ENCODE data around the gene PPP1R9A.

PPP1R9A gene

GRCh38 chr7:94912085-94912484, 4.7 kb downstream of the PPP1R9A start:
- no peak for DNase-seq

DNA sequence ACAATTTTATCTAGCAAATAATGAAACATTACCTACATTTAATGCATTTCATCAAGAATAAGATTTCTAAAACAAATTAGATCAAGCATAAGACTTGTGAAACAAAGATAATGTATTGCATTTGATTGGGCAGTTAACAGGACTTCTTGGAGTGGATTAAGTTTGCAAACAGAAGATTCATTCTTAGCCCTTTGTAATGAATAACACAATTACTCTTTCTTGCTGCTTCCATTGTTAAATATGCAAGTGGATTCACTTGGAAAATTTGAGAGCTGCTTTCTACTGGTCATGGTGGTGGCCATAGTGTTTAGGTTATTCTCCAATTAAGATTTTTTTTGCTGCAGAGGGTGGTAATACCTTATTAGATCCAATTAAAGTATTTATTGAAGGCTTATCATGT, 6.0 kb downstream of the PPP1R9A start:
- DNase-seq = no peak

- no peak for DNase-seq
These were observed 14.5 kb downstream of the PPP1R9A start for GRCh38 chr7:94921911-94922310.

- no peak for DNase-seq
These were observed 15.1 kb downstream of the PPP1R9A start for GRCh38 chr7:94922457-94922856.

GRCh38 chr7:94923412-94923811, 16.0 kb downstream of the PPP1R9A start:
- DNase-seq = no peak

DNA sequence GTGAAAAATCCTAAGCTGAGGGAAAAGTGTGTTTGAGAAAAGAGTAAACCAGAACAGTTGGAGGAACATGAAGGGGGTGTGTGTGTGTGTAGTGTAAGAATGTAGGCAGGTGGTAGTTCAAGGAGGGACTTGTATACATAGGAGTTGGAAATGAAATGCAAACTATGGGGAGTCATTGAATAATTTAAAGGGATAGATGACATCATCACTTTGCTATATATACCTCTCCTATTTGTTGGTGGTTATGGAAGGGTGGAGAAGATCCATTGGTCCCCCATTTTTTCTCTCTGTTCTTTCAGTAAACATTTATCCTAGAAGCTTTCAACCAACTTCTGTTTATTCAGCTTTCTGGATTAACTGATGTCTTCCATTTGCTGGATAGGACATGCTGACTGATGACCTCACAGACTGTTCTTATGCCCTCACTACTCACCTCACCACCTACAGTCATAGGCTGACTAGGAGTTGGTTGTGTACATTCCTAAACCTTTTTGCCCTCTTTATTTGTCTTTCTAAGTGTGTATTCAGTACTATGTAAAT, 20.8 kb downstream of the PPP1R9A start:
- DNase-seq = no peak

DNA sequence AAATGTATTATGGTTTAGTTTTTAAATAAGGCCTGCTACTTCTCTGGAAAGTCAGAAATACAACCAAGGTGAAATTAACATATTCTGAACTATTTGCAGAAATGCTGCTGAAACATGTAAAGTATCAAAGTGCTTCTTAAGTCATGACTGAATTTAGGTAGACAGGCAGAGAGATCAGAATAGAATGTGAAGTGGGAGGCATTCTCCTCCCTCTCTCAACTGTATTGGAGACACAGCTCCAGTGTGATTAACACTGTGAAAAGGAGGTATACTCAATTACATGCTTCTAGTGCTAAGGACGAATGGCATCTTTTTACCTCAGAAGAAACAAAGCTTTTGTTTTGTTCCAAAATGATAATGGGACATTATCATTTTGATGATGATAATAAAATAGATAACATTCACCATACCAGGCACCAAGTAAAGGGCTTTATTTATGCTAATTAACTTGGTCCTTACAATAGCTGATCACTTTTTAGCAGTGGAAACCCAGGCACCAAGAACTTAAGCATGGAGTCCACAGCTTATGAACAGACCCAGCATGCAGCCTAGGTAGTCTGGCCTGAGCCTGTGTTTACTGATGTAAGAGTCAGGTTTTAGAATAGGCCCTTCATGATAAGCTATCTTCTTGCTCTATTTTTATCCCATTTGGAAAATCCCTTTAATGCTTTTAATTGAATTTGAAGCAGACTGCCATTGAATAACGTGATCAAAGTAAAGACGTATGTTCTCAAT, 26.0 kb downstream of the PPP1R9A start:
- no peak for DNase-seq

- no peak for DNase-seq
These were observed 32.0 kb downstream of the PPP1R9A start for GRCh38 chr7:94939395-94939794.

- no peak for DNase-seq
These were observed 32.8 kb downstream of the PPP1R9A start for GRCh38 chr7:94940241-94940640.

DNA sequence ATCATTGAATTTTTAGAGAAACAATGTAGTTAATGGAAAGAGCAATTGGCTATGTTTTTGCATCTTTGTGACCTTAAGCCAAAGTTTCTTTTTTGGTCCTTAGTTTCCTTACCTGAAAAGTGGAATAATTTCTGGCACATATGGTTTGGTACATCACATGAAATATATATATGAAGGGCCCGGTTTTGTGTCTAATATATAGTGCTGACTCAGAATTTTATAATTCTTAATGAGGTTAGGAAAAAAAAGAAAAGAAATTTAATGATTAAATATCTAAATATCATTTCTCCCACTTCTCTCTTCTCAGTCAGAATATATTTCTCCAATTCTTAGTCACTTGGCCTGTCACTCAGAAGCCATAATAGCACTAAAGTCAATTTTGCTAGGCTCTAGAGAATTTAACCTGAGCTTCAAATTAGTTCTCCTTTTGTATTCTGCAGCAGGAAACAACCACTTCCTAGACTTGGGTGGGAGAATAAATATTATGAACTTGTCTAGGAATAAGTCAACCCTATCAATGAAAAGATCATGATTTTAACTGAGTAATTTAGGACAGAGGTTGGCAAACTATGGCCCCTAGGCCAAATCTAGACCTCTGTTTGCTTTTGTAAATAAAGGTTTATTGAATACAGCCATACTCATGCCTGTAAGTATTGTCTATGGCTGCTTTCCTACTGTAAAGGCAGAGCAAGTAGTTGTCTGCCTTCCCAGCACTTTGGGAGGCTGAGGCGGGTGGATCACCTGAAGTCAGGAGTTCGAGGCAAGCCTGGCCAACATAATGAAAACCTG, 34.6 kb downstream of the PPP1R9A start:
- DNase-seq = no peak

- DNase-seq = no peak
These were observed 35.7 kb downstream of the PPP1R9A start for GRCh38 chr7:94943134-94943533.

DNA sequence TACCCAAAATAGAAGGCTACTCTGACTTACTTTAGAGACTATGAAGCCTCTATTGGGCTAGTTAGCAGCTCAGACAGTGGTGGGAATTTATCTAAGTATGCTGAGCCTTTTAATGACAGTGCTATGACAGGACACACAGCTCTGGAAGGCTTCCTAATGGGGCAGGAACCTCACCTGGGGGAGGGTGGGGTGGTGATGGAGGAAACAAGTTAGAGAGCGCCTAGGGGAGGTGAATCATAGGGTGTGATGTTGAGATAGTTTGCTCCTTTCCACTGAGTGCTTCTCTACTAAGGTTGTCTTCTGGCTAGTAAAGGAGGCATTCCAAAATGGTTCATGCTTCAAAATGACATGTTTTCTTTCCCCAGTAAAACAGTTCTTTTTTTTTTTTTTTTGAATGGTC, 42.1 kb downstream of the PPP1R9A start:
- no peak for DNase-seq

DNA sequence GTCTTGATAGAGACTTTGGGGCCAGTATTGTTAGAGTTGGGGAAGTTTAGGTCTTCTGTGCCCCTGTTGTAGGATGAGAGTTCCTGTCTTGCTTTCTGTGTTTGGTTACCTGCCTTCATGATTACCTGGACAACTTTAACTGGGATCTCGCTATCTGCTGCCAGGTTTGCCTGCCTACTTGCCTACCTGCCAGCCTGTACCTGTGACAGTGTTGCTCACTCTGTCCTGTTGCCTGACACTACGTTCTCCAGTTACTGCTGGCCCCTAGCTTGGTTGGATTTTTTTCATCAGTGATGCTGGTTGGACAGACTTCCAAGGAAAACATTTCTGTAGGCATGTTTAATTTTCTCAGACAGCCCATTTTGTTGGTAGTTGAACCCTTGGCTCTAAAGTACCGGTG, 48.4 kb downstream of the PPP1R9A start:
- DNase-seq = no peak

- no peak for DNase-seq
These were observed 49.7 kb downstream of the PPP1R9A start for GRCh38 chr7:94957061-94957460.

GRCh38 chr7:94962661-94963060, 55.3 kb downstream of the PPP1R9A start:
- no peak for DNase-seq

GRCh38 chr7:94969434-94970084, 62.2 kb downstream of the PPP1R9A start:
- DNase-seq = no peak

DNA sequence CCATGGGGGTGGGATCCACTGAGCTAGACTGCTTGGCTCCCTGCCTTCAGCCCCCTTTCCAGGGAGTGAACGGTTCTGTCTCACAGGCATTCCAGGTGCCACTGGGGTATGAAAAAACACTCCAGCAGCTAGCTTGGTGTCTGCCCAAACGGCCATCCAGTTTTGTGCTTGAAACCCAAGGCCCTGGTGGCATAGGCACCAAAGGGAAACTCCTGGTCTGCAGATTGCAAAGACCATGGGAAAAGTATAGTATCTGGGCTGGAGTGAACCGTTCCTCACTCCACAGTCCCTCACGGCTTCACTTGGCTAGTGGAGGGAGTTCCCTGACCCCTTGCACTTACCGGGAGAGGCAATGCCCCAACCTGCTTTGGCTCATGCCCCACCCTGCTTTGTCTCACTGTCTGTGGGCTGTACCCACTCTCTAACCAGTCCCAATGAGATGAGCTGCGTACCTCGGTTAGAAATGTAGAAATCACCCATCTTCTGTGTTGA, 62.7 kb downstream of the PPP1R9A start:
- no peak for DNase-seq

DNA sequence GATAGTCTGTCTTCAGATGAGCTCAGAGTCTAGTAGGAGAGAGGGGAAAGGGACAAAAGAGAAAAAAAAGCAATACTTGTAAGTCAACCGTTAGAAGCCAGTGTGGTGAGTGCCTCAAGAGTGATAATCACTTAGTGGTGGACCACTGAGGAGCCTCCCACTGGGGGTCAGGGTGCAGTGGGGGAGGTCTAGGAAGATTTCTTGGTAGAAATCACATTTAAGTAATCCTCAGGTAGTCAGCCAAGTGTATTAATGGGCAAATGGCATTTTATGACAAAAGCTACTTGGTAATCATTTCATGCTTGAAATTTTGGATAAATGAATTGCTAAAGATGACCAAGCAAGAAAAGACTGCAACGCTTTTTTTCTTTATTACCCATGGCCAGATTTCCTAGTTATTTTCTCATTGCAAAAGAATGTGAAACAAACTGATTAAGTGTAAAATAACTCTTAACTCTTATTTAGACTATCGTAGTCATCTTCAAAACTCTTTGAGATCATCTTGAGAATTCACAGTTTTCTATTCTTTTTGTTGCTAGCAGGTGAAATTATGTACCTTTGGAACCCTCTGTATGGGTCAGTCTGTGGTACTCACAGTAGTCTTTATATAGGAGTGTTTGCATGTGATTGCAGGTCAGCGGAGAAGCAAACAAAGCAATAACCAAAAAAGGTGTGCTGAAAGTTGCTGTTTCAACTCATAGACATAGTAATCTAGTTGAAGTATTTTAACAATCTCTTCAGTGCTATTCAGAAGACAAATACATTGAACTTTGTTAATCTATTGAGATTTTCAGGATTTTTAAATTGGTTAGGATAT, 63.9 kb downstream of the PPP1R9A start:
- no peak for DNase-seq

DNA sequence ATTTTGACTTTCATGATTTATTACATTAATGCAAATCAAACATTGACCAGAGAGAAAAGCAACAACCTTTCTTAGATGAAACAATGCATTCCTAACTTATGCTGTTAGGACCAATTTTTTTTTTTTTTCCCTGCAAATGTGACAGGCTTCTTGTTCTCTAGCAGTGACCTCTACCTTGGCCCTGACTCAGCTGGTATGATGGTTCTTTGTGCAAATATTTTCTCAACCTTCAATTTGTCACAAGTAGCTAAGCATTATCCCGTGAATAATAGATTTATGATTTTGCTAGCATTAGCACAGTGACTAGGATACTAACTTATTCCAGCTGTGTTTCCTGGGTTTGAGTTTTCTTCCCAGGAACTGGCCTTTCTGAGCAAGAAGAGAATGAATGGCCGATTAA, 64.9 kb downstream of the PPP1R9A start:
- DNase-seq = no peak

- DNase-seq = no peak
These were observed 66.5 kb downstream of the PPP1R9A start for GRCh38 chr7:94973844-94974243.

GRCh38 chr7:94974423-94974822, 67.0 kb downstream of the PPP1R9A start:
- DNase-seq = no peak

DNA sequence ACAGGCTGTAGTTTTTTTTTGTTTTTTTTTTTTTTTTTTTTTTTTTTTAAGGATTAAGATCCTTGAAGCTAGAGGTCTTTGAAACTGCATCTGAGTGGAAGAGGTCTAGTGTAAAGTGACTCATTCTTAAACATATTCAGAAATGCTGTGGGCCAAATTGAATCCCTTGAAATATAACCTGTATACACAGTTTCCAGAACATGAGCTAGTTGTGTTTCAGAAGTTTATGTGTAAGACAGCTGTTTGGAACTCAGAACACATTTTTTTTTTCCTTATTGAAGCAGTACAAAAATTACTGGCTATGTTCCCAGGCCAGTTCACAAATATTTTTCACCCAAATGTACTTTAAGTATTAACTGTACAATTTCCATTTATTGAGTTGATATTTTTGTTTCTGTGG, 67.9 kb downstream of the PPP1R9A start:
- DNase-seq = no peak
